Activated naive CD4-positive, alpha-beta T cell (primary cell): ENCODE measurements around the gene ADAM19.

Experiments used
- DNase-seq, 4 experiments: peaks; one replicate each; lab custom pipeline; 2025; lab: John Stamatoyannopoulos, UW

Gene ADAM19

GRCh38 chr5:157596487-157596886 is 20.9 kb upstream of the ADAM19 start:
- no peak for DNase-seq

GRCh38 chr5:157594675-157595459 is 19.3 kb upstream of the ADAM19 start:
- no peak for DNase-seq

GRCh38 chr5:157594257-157594656 is 18.7 kb upstream of the ADAM19 start:
- DNase-seq: no peak

GRCh38 chr5:157593052-157593757 is 17.6 kb upstream of the ADAM19 start:
- no peak for DNase-seq

GRCh38 chr5:157592594-157592993 is 17.0 kb upstream of the ADAM19 start:
- no peak for DNase-seq

GRCh38 chr5:157590478-157590877 is 14.9 kb upstream of the ADAM19 start:
- DNase-seq: no peak

GRCh38 chr5:157584628-157585027 is 9.1 kb upstream of the ADAM19 start:
- no peak for DNase-seq

GRCh38 chr5:157582731-157583620 is 7.4 kb upstream of the ADAM19 start:
- no peak for DNase-seq

GRCh38 chr5:157581901-157582300 is 6.3 kb upstream of the ADAM19 start:
- DNase-seq: no peak

- DNase-seq: no peak
These were observed 2.7 kb upstream of the ADAM19 start for GRCh38 chr5:157578079-157578780.

- DNase-seq: no peak
These were observed 1.1 kb upstream of the ADAM19 start for GRCh38 chr5:157576678-157577077.

GRCh38 chr5:157574456-157575380 is 857 bp downstream of the ADAM19 start:
- no peak for DNase-seq

- no peak for DNase-seq
These were observed 4.2 kb downstream of the ADAM19 start for GRCh38 chr5:157571357-157571827.

GRCh38 chr5:157570531-157571200 is 4.9 kb downstream of the ADAM19 start:
- no peak for DNase-seq

- no peak for DNase-seq
These were observed 6.9 kb downstream of the ADAM19 start for GRCh38 chr5:157568720-157569119.

- no peak for DNase-seq
These were observed 7.4 kb downstream of the ADAM19 start for GRCh38 chr5:157568222-157568621.

GRCh38 chr5:157566902-157567489 is 8.6 kb downstream of the ADAM19 start:
- no peak for DNase-seq

GRCh38 chr5:157563929-157564716 is 11.5 kb downstream of the ADAM19 start:
- no peak for DNase-seq
